Gastrocnemius medialis (tissue), 4 donors: ENCODE results near the gene HK2. TPM values are rescaled to one million over a fixed set of nuclear protein-coding genes. Genes with fewer than 3 reads are reported as not detected.
"Not testable (repeated sequence)": the region's sequence is repeated elsewhere in the genome, so short reads cannot be mapped to it uniquely, and the experiment has no call there.

Experiments used
- ATAC-seq, 2 donors: fragments of 150-250 bp; one replicate each; pipeline ENCODE4 v1.9.1; 2016
- DNase-seq, 2 donors: peaks; one replicate each; pipeline ENCODE4 v3.0.0-alpha.2; 2019
- H3K27ac ChIP-seq, 4 donors: fragments of 200-600 bp; sonication (generic); 1 replicate in 1 of 4; 2 replicates in 3 of 4; pipeline ENCODE4 v1.5.1; 2016 to 2018; ENCODE audit warnings: mild to moderate bottlenecking in 2 of 4, moderate library complexity in 1 of 4
- H3K27me3 ChIP-seq, 3 donors: fragments of 200-600 bp; sonication (generic) in 2 of 3; 1 replicate in 1 of 3; 2 replicates in 2 of 3; pipeline versions ENCODE4 v1.5.1 to v1.6.0; 2016 to 2019; ENCODE audit warnings: mild to moderate bottlenecking in 1 of 3, moderate library complexity in 1 of 3
- H3K36me3 ChIP-seq, 2 donors: fragments of 200-600 bp; sonication (generic) in 1 of 2; one replicate each; pipeline ENCODE4 v1.5.1; 2017 to 2018
- H3K4me1 ChIP-seq, 2 donors: fragments of 200-600 bp; sonication (generic) in 1 of 2; one replicate each; pipeline ENCODE4 v1.5.1; 2016 to 2017; ENCODE audit warnings: mild to moderate bottlenecking in 2 of 2
- H3K4me3 ChIP-seq, 4 donors: fragments of 200-600 bp; sonication (generic) in 3 of 4; 1 replicate in 1 of 4; 2 replicates in 3 of 4; pipeline ENCODE4 v1.5.1; 2016 to 2019; ENCODE audit warnings: mild to moderate bottlenecking in 2 of 4
- H3K9me3 ChIP-seq, 3 donors: fragments of 200-600 bp; sonication (generic) in 2 of 3; 1 replicate in 1 of 3; 2 replicates in 2 of 3; pipeline ENCODE4 v1.5.1; 2016 to 2019
- POLR2A ChIP-seq, 2 donors: fragments of 450-650 bp; IDR thresholded peaks; one replicate each; pipeline ENCODE4 v1.6.1; 2017; ENCODE audit warnings: antibody characterized with exemption in 2 of 2, mild to moderate bottlenecking in 2 of 2, moderate library complexity in 2 of 2
- in situ Hi-C, 4 donors: fragments of 200-750 bp; cut with MboI; loops; one replicate each; pipeline versions ENCODE4 v1.15.0 to v1.8.0; 2017; ENCODE audit warnings: low sequenced_read_pairs in 4 of 4
- intact Hi-C: fragments of 100-400 bp; cut with DNase I; formaldehyde crosslinking; loops from one replicate; pipeline ENCODE4 v1.15.1; 2023; ENCODE audit warnings: low total_unique reads
- total RNA-seq, 4 donors: library from RNA; depleted of rRNA; stranded (reverse); fragments of >200 nt; gene quantifications; one replicate each; pipeline versions ENCODE4 v1.1.0 to v1.2.3, GENCODE V29; 2016
- TF ChIP-seq, protein P1 (sequence below), 5 experiments: fragments of 450-650 bp in 3 of 5; fragments of 200-600 bp in 2 of 5; sonication (generic) in 2 of 5; IDR thresholded peaks in 4 of 5; conservative IDR thresholded peaks in 1 of 5; 1 replicate in 4 of 5; 2 replicates in 1 of 5; pipeline ENCODE4 v1.5.1; 2016 to 2019; ENCODE audit warnings: antibody characterized with exemption in 5 of 5, mild to moderate bottlenecking in 3 of 5, moderate library complexity in 3 of 5

The HK2 gene
- total RNA-seq, 4 donors from 2014 or later = 18.1 to 57.6 (median 42.1) TPM

DNA sequence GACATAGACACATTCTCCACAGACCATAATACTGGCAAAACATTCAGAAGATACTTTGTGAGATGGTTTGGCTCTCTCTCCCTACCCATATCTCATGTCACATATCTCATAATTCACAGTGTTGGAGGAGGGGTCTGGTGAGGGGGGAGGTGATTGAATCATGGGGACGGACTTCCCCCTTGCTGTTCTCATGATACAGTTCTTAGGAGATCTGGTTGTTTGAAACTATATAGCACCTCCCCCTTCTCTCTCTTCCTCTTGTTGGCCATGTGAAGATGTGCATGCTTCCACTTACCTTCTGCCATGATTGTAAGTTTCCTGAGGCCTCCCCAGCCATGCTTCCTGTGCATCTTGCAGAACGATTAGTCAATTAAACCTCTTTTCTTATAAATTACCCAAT is 61.1 kb downstream of the HK2 start:
- Histone ChIP-seq H3K27ac (no peak overlapping the region), H3K27me3 (no peaks in the 10 kb centered on the region), H3K36me3 (peaks cover 0 to 38% of the 10 kb centered on the region in 2 donors), H3K4me3 (no peak overlapping the region), H3K4me1 (no peaks in the 10 kb centered on the region), H3K9me3 (no peaks in the 10 kb centered on the region)
- DNase-seq (no peak), ATAC-seq (no peak)
- TF ChIP-seq, protein P1, sequence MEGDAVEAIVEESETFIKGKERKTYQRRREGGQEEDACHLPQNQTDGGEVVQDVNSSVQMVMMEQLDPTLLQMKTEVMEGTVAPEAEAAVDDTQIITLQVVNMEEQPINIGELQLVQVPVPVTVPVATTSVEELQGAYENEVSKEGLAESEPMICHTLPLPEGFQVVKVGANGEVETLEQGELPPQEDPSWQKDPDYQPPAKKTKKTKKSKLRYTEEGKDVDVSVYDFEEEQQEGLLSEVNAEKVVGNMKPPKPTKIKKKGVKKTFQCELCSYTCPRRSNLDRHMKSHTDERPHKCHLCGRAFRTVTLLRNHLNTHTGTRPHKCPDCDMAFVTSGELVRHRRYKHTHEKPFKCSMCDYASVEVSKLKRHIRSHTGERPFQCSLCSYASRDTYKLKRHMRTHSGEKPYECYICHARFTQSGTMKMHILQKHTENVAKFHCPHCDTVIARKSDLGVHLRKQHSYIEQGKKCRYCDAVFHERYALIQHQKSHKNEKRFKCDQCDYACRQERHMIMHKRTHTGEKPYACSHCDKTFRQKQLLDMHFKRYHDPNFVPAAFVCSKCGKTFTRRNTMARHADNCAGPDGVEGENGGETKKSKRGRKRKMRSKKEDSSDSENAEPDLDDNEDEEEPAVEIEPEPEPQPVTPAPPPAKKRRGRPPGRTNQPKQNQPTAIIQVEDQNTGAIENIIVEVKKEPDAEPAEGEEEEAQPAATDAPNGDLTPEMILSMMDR (IDR thresholded peaks at IDR 0.05 in 4 of 5, conservative IDR thresholded peaks at IDR 0.05 in 1 of 5) = no peak
- no peak for TF ChIP-seq POLR2A (IDR thresholded peaks at IDR 0.05)
- in situ Hi-C loops (no loop called here), intact Hi-C loops (no loop called here)

DNA sequence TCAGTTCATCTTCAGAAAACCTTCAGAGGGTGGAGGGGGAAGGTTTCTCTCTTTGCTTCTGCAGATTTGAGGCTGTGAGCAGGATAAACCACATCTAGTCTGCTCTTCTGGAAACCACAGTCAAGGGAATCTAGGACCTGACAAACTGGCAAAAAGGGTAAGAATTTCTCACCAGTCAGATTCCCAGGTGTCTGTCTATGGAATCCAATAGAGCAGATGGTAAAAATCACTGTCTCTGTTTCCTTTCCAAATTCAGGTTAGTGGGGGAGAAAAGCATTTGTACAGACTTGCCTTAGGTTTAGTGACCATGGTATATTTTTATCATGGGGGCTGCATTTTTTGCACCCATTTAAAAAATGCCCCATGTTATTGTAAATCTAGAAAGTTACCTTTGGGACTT is 62.3 kb downstream of the HK2 start:
- Histone ChIP-seq H3K9me3 (no peaks in the 10 kb centered on the region), H3K36me3 (peaks cover 0 to 25% of the 10 kb centered on the region in 2 donors), H3K27ac (no peak overlapping the region), H3K4me3 (no peak overlapping the region), H3K27me3 (no peaks in the 10 kb centered on the region), H3K4me1 (no peaks in the 10 kb centered on the region)
- DNase-seq (no peak), ATAC-seq (no peak)
- TF ChIP-seq, protein P1 (IDR thresholded peaks at IDR 0.05 in 4 of 5, conservative IDR thresholded peaks at IDR 0.05 in 1 of 5) = no peak
- no peak for TF ChIP-seq POLR2A (IDR thresholded peaks at IDR 0.05)
- intact Hi-C loops = no loop called here
- in situ Hi-C loops = no loop called here

DNA sequence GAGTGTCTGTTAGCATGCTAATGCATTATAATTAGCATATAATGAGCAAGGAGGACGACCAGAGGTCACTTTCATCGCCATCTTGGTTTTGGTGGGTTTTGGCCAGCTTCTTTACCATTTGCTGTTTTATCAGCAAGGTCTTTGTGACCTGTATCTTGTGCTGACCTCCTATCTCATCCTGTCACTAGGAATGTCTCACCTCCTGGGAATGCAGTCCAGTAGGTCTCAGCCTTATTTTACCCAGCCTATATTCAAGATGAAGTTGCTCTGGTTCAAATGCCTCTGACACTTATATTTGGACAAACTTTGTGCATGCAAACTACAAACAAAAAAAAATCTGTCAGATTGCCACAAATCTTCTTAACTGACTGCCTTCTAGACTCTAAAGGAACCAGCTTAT is 66.3 kb downstream of the HK2 start:
- DNase-seq, H3K9me3 ChIP-seq, H3K4me1 ChIP-seq, H3K4me3 ChIP-seq, H3K27ac ChIP-seq, ATAC-seq, H3K36me3 ChIP-seq, H3K27me3 ChIP-seq, intact Hi-C loops: not testable (repeated sequence)
- in situ Hi-C loops = loop anchor here in 2 of 4 donors (25.0 kb wide), 1 partner anchor 712 kb away; no protein-coding TSS in a partner anchor

DNA sequence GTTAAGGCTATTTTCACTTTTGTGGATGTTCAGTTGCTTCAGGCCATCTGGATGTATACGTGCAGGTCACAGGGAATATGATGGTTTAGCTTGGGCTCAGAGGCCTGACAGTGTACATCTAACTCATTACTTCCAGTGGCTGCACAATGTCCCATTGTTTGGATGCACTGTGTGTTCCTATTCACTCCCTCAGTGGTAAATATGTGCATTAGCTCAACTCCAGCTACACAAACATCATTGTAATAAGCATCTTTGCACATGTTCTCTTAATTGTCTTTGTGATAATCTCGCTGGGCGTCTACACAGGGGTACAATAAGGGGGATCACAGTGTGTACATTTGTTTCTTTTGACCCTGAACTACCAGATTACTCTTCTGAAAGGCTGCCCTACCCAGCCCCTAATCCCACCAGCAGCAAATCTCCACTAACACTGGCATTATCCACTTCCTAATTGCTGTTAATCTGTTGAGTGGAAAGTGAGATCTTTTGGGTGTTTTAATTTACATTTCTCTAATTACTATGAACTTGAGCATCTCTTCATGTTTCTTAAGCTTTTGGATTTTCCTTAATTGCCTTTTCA is 68.4 kb downstream of the HK2 start:
- intact Hi-C loops (no loop called here), in situ Hi-C loops (loop anchor here in 2 of 4 donors (25.0 kb wide), 1 partner anchor 710 kb away; no protein-coding TSS in a partner anchor)
- Histone ChIP-seq H3K27me3 (no peaks in the 10 kb centered on the region), H3K4me1 (no peaks in the 10 kb centered on the region), H3K36me3 (no peaks in the 10 kb centered on the region), H3K4me3 (no peak overlapping the region), H3K27ac (no peak overlapping the region), H3K9me3 (no peaks in the 10 kb centered on the region)
- TF ChIP-seq POLR2A (IDR thresholded peaks at IDR 0.05) = no peak
- TF ChIP-seq, protein P1 (IDR thresholded peaks at IDR 0.05 in 4 of 5, conservative IDR thresholded peaks at IDR 0.05 in 1 of 5) = no peak
- no peak for ATAC-seq
- DNase-seq = no peak

DNA sequence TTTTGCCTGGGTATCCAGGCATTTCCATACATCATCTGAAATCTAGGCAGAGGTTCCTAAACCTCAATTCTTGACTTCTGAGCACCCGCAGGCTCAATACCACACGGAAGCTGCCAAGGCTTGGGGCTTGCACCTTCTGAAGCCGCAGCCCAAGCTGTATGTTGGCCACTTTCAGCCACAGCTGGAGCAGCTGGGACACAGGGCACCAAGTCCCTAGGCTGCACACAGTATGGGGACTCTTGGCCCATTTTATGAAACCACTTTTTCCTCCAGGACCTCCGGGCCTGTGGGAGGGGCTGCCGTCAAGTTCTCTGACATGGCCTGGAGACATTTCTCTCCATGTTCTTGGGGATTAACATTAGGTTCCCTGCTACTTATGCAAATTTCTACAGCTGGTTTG is 72.5 kb downstream of the HK2 start:
- ATAC-seq (no peak), DNase-seq (no peak)
- Histone ChIP-seq H3K9me3 (no peaks in the 10 kb centered on the region), H3K36me3 (no peaks in the 10 kb centered on the region), H3K27me3 (peaks cover 11 to 18% (median 11%) of the 10 kb centered on the region in 3 donors), H3K4me1 (no peaks in the 10 kb centered on the region), H3K4me3 (no peak overlapping the region), H3K27ac (no peak overlapping the region)
- TF ChIP-seq, protein P1 (IDR thresholded peaks at IDR 0.05 in 4 of 5, conservative IDR thresholded peaks at IDR 0.05 in 1 of 5) = no peak
- TF ChIP-seq POLR2A (IDR thresholded peaks at IDR 0.05) = no peak
- intact Hi-C loops = no loop called here
- in situ Hi-C loops = loop anchor here in 2 of 4 donors (25.0 kb wide), 1 partner anchor 706 kb away; no protein-coding TSS in a partner anchor

DNA sequence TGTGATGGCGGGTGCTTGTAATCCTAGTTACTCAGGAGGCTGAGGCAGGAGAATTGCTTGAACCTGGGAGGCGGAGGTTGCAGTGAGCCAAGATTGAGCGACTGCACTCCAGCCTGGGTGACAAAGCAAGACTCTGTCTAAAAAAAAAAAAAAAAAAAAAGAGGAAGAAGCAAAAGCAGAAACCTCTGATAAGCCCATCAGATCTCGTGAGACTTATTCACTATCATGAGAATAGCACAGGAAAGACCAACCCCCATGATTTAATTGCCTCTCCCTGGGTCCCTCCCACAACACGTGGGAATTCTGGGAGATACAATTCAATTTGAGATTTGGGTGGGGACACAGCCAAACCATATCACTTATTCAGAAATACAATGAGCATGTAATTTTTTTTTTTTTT is 73.6 kb downstream of the HK2 start:
- ATAC-seq, H3K9me3 ChIP-seq, H3K4me1 ChIP-seq, H3K27ac ChIP-seq, H3K4me3 ChIP-seq, intact Hi-C loops, H3K36me3 ChIP-seq, DNase-seq: not testable (repeated sequence)
- in situ Hi-C loops = loop anchor here in 2 of 4 donors (25.0 kb wide), 1 partner anchor 705 kb away; no protein-coding TSS in a partner anchor
- peaks cover 11 to 22% (median 16%) of the 10 kb centered on the region in 3 donors for H3K27me3 ChIP-seq
